Pons (tissue), 1 donor: ENCODE data around the gene UBE2J2.

ENCODE experiments used
- DNase-seq: peaks from one replicate; pipeline ENCODE4 v3.0.0-alpha.2; 2016; ENCODE audit warnings: low spot score

The UBE2J2 gene

DNA sequence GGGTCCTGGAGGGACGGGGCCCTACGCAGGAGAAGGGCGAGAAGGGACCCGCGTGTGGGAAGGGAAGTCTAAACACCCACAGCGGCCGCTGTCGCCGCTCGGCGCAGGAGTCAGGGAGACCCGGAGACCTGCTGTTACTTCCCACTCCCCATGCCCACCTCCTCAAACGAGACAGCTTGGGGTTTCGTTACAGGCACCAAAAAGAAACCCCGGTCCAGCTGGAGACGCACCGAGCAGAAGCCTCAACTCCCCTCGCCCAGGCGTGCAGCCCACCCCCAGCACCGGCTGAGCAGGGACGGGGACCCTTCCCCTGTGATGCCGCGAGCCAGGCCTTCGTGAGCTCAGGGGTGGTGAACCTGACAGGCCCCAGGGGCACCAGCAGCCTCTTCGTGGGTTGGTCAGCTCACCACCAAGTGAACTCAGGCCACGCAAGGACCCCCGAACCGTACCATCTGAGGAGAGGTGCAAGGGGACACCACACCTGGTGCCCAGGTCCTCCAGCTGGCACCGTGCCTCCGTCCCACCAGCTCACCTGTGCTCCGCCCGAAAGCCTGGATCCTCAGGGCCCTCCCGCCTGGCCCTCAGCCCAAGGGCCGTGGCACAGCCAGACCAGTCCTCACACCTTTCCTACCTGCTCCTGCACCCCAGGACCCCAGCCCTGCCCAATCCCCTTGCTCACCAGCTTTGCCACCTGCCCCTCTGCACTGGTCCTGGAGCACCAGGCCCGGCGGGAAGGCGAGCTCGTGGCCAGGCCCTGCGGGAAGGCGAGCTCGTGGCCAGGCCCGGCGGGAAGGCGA lies 46.9 kb downstream of the UBE2J2 start:
- no peak for DNase-seq

DNA sequence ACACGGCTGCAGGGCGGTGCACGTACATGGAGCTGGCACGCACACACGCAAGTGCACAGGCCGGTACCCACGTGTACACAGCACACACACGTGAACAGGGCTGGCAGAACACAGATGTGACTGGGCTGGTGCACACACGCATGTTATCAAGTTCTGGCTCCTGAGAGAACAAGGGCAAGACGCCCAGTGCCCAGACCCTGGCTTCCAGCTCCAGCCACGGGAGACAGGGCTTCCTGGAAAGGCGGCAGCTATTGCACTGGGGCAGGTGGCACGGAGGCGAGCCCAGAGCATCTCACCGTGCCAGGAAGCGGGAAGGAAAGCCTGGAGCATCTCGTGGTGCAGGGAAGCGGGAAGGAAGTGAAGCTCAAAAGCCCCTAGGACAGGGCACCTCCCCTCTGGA lies 47.7 kb downstream of the UBE2J2 start:
- DNase-seq: no peak

DNA sequence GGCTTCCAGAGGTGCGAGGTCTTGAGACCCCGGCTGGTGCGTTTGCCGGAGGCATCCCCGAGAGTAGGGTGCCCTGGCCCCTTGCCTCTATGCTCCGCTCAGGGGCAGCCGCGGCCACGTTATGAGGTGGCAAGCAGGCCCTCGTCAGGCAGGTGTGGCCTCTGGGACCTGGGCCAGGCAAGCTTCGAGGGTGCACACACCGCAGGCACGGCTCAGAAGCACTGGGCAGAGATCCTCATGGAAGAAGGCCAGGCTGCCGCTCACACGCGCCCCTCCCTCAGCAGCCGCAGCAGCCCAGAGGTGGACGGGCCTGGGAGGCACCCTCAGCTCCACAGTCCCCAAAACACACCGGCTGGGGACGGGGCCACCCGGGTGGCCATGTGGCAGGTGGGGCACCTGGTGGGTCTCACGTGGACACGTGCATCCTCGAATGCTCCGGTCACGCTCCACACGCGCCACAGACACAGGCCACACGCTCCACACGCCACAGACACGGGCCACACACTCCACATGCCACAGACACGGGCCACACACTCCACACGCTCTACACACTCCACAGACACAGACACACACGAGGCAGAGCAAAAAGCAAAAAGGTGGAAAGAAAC lies 48.3 kb downstream of the UBE2J2 start:
- no peak for DNase-seq

DNA sequence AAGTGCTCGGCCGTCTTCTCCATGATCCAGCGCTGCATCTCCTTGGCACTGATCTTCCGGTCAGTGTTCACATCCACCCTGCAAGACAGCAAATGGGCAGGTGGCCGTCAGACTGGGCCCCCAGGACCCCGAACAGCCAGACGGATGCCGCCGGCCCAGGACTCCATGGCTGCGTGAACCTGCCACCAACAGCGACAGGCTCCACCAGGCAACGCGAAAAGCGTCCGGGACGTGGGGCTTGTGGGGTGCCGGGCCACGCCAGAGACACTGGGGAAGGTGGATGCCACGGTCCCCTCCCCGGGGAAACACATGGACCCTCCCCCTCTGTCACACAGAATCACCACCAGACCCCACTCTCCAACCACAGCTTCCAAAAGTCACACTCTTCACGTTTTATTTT lies 49.8 kb downstream of the UBE2J2 start:
- DNase-seq: no peak

DNA sequence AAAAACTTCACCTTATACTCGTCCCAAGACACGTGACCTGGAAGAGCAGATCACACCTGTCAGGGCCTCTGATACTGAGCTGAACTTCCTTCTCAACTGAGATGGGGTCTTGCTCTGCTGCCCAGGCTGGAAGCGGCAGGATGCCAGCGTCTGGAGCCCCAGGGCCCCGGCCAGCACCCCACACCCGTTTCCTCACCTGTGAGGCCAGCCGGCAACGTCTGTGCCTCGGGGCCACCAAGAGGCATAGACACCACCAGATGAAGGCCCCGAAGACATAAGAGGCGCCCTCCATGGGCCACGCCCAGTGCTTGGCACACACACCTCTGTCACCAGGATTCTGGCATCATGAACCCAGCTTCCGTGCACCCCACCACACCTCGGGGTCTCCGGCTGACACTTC lies 50.3 kb downstream of the UBE2J2 start:
- DNase-seq: no peak

DNA sequence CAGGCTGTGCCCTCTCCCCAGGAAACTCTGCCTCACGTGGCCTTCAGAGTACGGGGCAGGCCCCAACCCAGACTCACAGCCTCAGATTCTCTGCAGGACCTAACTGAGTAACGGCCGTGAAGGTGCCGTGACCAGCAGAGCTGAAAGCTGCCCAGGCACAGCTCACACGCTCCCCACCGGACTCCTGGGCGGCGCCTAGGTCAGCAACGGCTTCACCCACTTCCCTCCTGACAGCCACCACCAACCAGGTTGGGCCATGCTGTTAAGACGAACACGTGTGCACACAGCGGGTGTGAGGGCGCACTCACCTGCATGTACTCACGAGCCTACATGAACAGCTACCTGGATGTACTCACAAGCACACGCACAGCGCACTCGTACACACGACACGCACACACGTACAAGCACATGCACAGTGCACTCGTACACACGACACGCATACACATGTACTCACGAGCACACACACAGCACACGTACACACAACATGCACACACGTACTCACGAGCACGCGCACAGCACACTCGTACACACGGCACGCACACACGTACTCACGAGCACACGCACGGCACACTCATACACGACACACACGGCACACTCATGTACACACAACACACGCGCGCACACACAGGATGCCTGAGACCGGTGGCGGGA lies 51.0 kb downstream of the UBE2J2 start:
- no peak for DNase-seq

DNA sequence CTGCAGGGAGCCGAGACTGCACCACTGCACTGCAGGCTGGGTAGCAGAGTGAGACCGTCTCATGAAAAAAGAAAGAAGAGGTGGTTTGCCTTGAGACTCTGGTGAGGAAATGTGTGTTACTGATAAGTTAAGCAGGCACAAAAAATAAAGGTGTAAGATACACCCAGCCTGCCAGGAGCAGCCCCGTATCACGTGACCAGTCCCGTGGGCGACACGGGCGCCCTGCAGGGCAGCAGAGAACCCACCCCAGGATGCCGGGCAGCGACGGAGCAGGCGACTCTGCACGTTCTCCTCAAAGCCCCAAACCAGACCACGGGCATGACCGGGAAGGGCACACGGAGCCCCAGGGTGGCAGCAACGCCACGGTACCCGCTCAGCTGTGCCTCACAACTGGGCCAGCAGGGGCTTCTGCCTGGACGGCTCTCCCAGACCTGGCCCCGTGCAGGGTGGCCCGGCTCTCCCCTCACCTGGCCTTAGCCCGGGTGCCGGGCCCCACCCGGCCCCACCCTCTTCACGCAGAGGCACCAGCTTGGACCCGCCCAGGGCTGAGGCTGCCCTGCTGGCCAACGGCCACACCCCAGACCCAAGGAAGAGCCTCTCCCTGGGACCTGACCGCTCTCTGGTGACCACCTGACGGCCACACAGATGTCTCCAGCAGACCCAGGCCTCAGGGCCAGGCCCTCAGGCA lies 51.6 kb downstream of the UBE2J2 start:
- no peak for DNase-seq

DNA sequence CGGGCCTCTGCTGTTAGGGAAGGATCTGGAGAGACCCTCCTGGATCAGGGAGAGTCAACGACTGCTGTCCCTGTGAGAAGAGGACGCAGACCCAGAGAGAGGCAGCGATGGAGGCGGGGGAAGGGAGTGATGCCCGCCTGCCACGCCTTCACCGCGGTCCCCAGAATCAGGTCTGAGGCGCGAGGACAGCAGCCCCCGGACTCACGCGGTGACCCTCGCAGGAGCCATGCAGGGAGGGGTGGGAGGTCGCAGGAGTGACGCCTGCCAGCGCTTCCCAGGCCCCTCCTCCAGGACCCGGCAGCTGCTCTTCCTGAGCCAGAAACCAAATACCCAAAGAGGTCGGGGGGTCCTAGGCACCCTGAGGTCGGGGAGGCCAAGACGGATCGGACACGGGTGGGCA lies 53.5 kb downstream of the UBE2J2 start:
- no peak for DNase-seq

DNA sequence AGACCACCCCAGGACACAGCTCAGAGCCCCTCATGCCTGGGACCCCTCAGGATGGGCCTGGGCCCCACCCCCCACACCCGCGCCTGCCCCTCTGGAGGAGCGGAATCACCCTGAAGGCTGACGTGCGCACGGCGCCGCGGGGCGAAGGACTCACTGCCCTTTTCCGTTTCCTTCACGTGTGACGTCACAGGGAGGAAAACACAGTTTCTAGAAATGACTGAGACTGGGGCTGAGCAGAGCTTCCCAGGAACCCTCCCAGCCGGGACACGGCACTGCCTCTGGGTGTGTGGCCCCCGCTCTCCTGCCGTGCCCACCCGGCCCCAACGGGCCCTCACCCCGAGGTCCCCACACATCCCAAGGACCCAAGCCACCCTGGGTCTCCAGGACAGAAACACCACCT lies 54.3 kb downstream of the UBE2J2 start:
- no peak for DNase-seq

DNA sequence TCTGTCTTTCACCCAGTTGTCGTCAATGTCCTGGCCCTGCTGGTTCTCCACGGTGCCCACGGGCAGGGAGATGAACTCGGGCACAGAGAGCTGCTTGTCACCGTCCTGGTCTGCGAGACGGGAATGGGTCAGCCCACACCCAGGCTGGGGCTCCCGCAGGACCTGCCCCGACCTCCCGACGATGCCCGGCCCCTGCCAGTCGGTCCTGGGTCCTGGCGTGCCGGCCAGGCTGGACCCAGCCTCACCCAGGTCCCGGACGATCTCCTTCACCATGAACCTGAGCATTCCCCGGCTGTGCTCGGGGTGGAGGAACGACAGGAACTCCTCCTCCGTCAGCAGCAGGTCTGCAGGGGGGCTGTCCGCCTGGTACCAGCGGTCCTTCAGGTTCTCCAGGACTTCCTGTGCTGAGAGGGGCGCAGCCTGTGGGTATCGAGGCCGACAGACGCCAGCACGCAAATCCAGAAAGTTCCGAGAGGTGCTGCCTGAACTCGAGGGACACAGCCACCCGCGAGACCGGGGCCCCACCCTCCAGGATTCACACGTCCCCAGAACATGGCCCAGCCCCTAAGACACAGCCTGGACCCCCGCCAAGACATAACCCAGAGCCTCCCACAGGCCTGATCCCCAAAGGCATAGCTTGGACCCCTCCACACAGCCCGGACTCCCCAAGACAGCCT lies 55.0 kb downstream of the UBE2J2 start:
- DNase-seq: no peak

DNA sequence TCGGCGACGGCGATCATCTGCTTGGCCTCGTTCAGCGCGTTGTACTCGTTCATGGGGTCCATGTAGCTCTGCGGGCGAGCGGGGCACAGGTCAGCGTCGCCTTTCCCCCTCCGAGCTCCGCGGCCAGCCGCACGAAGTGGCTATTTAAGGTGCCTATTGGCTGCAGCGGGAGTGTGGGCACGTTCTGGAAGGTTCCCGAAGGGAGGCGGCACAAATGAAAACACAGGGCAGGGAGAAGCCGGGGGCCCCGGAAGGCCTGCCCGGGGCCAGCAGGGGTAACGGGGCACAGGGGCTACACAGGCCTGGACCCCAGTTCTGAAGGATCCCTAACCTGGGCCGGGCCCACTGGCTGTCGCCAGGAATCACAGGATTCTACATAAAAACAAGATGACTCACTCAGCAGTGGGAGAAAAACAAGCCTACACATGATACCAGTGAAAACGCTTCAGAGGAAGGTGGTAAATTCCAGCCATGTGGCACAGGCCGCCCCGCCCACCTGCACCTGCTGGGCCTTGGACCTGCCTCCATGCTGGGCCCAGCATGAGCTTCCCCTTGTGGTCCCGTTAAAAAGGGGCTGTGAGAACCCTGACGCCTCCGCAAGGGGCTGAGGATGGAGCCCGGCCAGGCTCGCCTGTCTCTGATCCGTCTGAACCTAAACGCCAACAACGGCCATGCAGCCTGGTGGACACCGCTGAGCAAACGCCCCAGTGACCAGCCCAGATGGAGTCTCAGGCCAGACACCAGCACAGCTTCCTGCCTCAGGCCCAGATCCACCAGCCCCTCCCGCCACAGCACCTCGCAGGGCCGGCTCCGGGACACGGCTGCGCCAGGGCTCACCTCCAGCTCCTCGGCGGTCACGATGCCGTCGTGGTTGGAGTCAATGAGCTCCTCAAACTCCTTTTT lies 55.8 kb downstream of the UBE2J2 start:
- DNase-seq: no peak

DNA sequence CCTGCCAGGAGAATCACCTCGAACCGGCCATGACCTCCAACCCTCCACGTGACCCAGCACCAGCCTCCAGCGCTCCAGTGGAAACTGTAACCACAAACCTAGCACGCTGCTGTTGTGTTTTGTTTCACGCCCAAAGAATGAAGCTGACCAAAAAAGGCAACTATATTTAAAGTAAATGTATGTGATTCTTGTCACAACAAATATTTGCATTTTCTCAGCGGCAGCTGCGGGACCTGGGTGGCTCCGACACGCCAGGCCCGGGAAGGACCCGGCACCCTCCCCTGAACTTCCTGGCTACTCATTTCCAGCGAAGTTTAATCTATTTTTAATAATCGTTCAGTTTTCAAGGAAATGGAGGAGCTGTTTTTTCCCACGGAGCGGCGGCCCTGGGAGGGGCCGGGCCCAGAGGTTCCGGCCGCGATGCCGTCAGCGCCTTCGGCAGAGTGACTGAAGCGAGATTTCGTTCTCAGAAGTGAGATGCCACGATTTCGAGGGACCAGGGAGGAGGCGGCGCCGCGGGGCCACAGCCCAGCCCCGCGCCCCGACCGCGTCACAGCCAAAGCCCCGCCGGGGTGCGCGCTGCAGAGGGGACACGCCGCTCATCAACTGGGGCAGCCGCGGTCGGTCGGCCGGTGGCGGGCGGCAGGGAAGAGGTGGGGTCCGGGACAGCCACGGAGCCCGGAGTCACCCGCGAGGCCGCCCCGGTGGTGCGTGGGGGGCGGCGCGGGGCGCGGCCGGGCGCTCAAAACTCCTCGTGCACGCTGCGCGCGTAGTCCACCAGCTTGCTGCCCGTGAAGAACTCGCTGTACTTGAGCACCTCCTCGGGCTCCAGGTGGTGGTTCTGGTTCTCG lies 56.7 kb downstream of the UBE2J2 start:
- DNase-seq: no peak

DNA sequence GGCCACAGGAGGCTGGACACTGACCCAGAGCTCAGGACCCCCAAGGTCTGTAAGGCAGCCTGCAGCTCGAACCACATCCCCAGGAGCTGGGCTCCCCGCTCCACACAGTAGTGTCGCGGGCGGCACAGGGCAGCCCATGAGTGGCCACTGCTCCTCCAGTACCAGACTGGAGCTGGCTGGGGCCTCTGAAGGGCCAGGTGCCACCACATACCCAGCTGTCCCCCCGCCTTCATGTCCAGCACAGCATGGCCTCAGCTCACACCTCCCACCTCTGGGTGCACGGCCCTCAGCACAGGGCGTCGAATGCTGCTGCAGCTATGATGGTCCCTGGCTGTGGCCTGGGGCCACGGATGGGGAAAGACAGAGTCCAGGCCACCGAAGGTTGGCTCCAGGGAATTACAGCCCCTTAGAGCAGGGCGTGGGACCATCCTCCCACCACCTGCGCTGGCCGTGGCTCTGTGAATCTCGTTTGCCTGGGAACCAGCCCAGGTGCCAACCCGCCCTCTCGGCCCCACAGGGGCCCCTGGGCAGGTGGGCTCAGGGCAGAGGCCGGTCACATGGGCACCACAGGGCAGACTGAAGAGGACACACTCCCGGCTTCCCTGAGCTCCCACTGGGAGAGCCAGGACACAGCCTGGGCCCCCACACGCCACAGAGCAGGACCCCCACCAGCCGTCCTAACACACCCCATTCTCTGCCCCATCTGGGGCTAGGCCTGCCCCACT lies 57.6 kb downstream of the UBE2J2 start:
- DNase-seq: no peak

DNA sequence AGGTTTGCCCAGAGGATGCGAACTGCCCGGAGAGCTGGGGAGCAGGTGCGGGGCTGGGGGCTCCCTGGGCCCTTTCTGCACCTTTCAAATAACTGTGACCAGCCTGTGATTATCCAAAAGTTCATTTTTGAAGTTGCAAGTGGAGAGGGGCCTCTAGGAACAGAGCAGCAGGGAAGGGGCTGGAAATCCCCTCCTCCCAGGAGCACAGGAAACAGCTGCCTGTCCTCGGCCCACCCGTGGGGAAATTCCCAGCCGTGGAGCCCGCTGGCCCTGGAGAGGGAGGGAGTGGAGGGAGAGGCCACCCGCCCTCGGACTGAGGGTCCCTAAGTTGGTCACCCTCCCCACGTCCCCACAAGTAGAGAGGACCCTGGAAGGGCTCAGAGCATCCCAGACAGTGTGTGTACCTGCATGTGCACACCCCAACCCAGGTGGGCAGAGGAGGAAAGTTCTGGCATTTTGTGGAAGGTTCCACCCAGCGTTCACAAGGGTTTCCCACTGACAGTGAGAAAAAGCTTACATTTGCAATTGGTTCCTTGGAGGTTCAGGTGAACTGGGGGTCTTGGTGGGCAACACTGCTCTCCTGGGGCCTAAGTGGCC lies 58.5 kb downstream of the UBE2J2 start:
- DNase-seq: no peak

DNA sequence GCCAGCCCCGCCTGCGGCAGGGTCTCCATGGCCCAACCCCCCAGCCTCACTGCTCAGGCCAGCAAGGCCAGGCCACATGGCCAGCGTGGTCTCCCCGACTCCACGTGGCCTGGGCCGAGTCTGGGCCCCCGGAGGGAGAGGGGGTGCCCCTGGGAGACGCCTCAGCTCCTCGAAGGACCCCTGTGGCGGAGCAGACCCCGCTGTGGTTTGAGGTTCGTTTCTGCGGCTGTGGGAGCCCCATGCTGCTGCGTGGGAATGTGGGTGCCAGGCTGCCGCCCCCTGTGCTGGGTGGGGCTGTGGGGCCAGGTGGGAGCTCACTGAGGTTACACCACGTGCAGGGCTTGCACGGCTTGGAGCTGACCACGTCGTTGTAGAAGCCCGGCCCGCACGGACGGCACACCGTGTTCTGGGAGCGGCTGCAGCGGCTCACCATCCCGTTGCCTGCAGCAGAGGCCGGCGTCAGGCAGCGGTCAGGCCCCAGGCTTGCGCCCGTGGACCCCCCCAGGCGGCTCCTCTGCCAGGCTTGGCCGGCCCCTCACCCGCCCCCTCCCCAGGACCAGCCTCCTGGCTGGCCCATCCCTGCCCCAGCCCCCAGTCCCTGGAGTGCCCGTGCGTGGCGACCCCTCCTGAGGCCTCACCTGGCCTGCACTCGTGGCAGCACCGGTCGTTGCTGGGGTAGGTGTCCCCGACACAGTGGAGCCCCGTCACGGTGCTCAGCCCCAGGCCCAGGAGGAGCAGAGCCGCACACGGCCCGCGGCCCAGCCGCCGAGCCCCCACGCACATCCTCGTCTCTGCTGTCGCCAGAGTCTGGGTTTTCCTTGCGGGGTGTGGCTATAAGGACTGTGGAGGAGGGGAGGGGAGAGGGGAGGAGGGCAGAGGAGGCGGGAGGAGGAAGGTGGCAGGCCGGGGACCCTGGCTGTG lies 60.0 kb downstream of the UBE2J2 start, which contains the start of gene TNFRSF4:
Gene TNFRSF4, minus strand, starts transcription at position 809 of the 921 bp plus-strand sequence. Its CDS starts 26 bp downstream, at position 783.
- no peak for DNase-seq

DNA sequence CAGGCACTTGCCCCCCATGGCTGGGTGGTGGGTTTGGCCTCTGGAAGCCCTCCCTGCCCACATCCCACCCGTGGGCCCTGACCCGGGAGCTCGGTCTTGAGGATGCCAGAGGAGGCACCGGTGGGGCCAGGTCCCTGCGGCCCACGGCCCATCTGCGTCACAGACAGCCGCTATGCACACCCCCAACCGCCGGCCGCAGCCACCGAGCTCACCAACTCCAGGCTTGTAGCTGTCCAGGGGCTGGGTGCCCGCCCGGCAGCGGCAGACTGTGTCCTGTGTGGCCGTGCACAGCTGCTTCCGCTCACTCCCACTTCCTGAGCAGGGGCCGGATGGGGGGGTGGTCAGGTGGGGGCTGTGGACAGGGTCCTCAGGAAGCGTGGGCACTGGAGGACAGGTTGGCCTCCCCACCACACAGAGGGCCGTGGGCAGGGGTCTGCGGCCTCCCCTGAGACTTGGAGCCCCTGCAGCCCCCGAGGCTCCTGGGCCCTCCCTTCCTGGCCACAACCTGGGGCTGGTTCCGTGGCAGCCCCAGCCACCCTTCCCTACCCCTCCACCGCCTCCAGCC lies 60.8 kb downstream of the UBE2J2 start:
- DNase-seq: no peak
